ENCODE results near the gene IGFALS. TPM values are rescaled to one million over a fixed set of nuclear protein-coding genes. Genes with fewer than 3 reads are reported as not detected.

The IGFALS gene
- total RNA-seq, 1 donor from 2014 or later = not detected

GRCh38 chr16:1743376-1744337 is 49.8 kb downstream of the IGFALS start:
- no peak for DNase-seq

GRCh38 chr16:1741553-1742165 is 51.8 kb downstream of the IGFALS start:
- no peak for DNase-seq

GRCh38 chr16:1740781-1741490 is 52.6 kb downstream of the IGFALS start:
- DNase-seq = no peak

Other genes with a start within 250 kb of the IGFALS start
- 15.9 TPM for gene IFT140, start 181.6 kb downstream of the IGFALS start, total RNA-seq
- gene CRAMP1, start 181.3 kb downstream of the IGFALS start, total RNA-seq = 11.3 TPM
- 26.9 TPM for gene JPT2, start 115.4 kb downstream of the IGFALS start, total RNA-seq
- gene MAPK8IP3, start 87.5 kb downstream of the IGFALS start, total RNA-seq = 46.1 TPM
- gene NME3, start 22.2 kb downstream of the IGFALS start, total RNA-seq = 18.1 TPM
- 5.5 TPM for gene EME2, start 20.9 kb downstream of the IGFALS start, total RNA-seq
- gene MRPS34, start 20.6 kb downstream of the IGFALS start, total RNA-seq = 23.5 TPM
- gene SPSB3, start 11.1 kb downstream of the IGFALS start, total RNA-seq = 32.7 TPM
- gene NUBP2, start 10.7 kb downstream of the IGFALS start, total RNA-seq = 26.0 TPM
- 31.1 TPM for gene HAGH, start 33.1 kb upstream of the IGFALS start, total RNA-seq
- gene FAHD1, start 33.5 kb upstream of the IGFALS start, total RNA-seq = 26.0 TPM
- 0.39 TPM for gene MEIOB, start 78.5 kb upstream of the IGFALS start, total RNA-seq
- gene HS3ST6, start 124.7 kb upstream of the IGFALS start, total RNA-seq = 4.3 TPM
- 9.2 TPM for gene MSRB1, start 149.5 kb upstream of the IGFALS start, total RNA-seq
- 14.2 TPM for gene RPL3L, start 161.0 kb upstream of the IGFALS start, total RNA-seq
- gene NDUFB10, start 165.8 kb upstream of the IGFALS start, total RNA-seq = 72.4 TPM
- 1,364 TPM for gene RPS2, start 171.1 kb upstream of the IGFALS start, total RNA-seq
- gene RNF151, start 173.2 kb upstream of the IGFALS start, total RNA-seq = not detected
- gene TBL3, start 178.3 kb upstream of the IGFALS start, total RNA-seq = 17.5 TPM
- 0.39 TPM for gene NOXO1, start 187.8 kb upstream of the IGFALS start, total RNA-seq
- gene GFER, start 190.5 kb upstream of the IGFALS start, total RNA-seq = 5.8 TPM
- gene SYNGR3, start 196.3 kb upstream of the IGFALS start, total RNA-seq = 0.69 TPM
- 12.8 TPM for gene ZNF598, start 216.1 kb upstream of the IGFALS start, total RNA-seq
- gene NPW, start 226.1 kb upstream of the IGFALS start, total RNA-seq = 2.2 TPM
- 20.1 TPM for gene NHERF2, start 233.2 kb upstream of the IGFALS start, total RNA-seq

Measured in skin of body (tissue), 2 donors.